Measurements from ENCODE around the gene ERG. TPM values are rescaled to one million over a fixed set of nuclear protein-coding genes. Genes with fewer than 3 reads are reported as not detected.

ERG gene
- total and polyA plus RNA-seq, 4 donors, result 3.3 to 6.0 (median 4.1) TPM

DNA sequence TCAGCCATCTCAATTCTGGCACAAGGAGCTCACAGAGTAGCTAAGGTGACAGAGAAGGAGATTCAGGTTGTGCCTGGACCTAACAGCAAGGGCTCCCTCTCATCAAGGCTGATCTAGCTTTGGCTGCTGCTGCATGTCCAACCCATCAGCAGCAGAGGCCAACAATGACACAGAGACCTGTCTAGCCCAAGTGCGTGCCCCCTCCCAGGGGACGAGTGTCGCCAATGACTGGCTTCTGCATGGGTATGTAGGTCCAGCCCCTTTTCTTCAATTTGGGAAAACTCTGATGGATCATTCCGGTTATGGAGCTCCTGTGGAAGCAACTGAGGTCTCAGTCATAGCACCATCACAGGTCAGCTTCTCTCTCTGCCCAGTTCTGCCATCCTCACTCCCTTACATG is 158.1 kb downstream of the ERG start:
- Histone ChIP-seq H3K36me3 (ENCODE audit: control insufficient read depth in 4 of 4, insufficient read depth in 3 of 4, low read depth in 1 of 4, low read length in 3 of 4) (no peaks in the 10 kb centered on the region), H3K27me3 (ENCODE audit: control insufficient read depth in 4 of 4, insufficient read depth in 4 of 4, low read length in 3 of 4) (no peaks in the 10 kb centered on the region), H3K4me3 (ENCODE audit: low read depth in 1 of 3, low read length in 3 of 3) (no peak overlapping the region), H3K9ac (ENCODE audit: low read depth in 1 of 2, low read length in 2 of 2) (no peak overlapping the region), H3K9me3 (ENCODE audit: control insufficient read depth in 4 of 4, low read length in 3 of 4) (no peaks in the 10 kb centered on the region), H3K4me1 (ENCODE audit: control insufficient read depth in 4 of 4, insufficient read depth in 4 of 4, low read length in 3 of 4) (peaks cover 2 to 21% (median 13%) of the 10 kb centered on the region in 4 donors), H3K27ac (ENCODE audit: low read depth in 1 of 2, low read length in 2 of 2) (no peak overlapping the region)
- DNase-seq (ENCODE audit: low spot score), result no peak
- WGBS, result 93% methylated on average over 4 of the region's 4 CpGs
- no peak for TF ChIP-seq HNF4A (conservative IDR thresholded peaks at IDR 0.05)
- TF ChIP-seq, protein P1, sequence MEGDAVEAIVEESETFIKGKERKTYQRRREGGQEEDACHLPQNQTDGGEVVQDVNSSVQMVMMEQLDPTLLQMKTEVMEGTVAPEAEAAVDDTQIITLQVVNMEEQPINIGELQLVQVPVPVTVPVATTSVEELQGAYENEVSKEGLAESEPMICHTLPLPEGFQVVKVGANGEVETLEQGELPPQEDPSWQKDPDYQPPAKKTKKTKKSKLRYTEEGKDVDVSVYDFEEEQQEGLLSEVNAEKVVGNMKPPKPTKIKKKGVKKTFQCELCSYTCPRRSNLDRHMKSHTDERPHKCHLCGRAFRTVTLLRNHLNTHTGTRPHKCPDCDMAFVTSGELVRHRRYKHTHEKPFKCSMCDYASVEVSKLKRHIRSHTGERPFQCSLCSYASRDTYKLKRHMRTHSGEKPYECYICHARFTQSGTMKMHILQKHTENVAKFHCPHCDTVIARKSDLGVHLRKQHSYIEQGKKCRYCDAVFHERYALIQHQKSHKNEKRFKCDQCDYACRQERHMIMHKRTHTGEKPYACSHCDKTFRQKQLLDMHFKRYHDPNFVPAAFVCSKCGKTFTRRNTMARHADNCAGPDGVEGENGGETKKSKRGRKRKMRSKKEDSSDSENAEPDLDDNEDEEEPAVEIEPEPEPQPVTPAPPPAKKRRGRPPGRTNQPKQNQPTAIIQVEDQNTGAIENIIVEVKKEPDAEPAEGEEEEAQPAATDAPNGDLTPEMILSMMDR (IDR thresholded peaks at IDR 0.05; ENCODE audit: low read depth, low read length, missing input control), result no peak
- no peak for TF ChIP-seq NR2F2 (IDR thresholded peaks at IDR 0.05)
- no peak for TF ChIP-seq RAD21 (IDR thresholded peaks at IDR 0.05)
- TF ChIP-seq ZBTB33 (IDR thresholded peaks at IDR 0.05), result no peak
- no peak for TF ChIP-seq SP1 (IDR thresholded peaks at IDR 0.05)
- no peak for TF ChIP-seq JUND (IDR thresholded peaks at IDR 0.05)
- TF ChIP-seq FOXA1 (IDR thresholded peaks at IDR 0.05), result no peak
- TF ChIP-seq, protein P2, sequence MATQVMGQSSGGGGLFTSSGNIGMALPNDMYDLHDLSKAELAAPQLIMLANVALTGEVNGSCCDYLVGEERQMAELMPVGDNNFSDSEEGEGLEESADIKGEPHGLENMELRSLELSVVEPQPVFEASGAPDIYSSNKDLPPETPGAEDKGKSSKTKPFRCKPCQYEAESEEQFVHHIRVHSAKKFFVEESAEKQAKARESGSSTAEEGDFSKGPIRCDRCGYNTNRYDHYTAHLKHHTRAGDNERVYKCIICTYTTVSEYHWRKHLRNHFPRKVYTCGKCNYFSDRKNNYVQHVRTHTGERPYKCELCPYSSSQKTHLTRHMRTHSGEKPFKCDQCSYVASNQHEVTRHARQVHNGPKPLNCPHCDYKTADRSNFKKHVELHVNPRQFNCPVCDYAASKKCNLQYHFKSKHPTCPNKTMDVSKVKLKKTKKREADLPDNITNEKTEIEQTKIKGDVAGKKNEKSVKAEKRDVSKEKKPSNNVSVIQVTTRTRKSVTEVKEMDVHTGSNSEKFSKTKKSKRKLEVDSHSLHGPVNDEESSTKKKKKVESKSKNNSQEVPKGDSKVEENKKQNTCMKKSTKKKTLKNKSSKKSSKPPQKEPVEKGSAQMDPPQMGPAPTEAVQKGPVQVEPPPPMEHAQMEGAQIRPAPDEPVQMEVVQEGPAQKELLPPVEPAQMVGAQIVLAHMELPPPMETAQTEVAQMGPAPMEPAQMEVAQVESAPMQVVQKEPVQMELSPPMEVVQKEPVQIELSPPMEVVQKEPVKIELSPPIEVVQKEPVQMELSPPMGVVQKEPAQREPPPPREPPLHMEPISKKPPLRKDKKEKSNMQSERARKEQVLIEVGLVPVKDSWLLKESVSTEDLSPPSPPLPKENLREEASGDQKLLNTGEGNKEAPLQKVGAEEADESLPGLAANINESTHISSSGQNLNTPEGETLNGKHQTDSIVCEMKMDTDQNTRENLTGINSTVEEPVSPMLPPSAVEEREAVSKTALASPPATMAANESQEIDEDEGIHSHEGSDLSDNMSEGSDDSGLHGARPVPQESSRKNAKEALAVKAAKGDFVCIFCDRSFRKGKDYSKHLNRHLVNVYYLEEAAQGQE (IDR thresholded peaks at IDR 0.05), result no peak

GRCh38 chr21:38337793-38338192 is 160.5 kb downstream of the ERG start:
- 97% methylated on average over 5 of the region's 5 CpGs for WGBS
- TF ChIP-seq, protein P3, sequence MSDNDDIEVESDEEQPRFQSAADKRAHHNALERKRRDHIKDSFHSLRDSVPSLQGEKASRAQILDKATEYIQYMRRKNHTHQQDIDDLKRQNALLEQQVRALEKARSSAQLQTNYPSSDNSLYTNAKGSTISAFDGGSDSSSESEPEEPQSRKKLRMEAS (IDR thresholded peaks at IDR 0.05), result no peak
- TF ChIP-seq EGR1 (IDR thresholded peaks at IDR 0.05; ENCODE audit: low read depth in 2 of 2) (no peak), NR2F2 (IDR thresholded peaks at IDR 0.05) (no peak), YY1 (IDR thresholded peaks at IDR 0.05) (no peak)
- no peak overlapping the region for H3K4me3 ChIP-seq (ENCODE audit: low read depth in 1 of 3, low read length in 3 of 3)
- no peak for DNase-seq (ENCODE audit: low spot score)
- H3K27ac ChIP-seq (ENCODE audit: low read depth in 1 of 2, low read length in 2 of 2), result no peak overlapping the region
- no peaks in the 10 kb centered on the region for H3K36me3 ChIP-seq (ENCODE audit: control insufficient read depth in 4 of 4, insufficient read depth in 3 of 4, low read depth in 1 of 4, low read length in 3 of 4)
- H3K9ac ChIP-seq (ENCODE audit: low read depth in 1 of 2, low read length in 2 of 2), result no peak overlapping the region
- no peaks in the 10 kb centered on the region for H3K9me3 ChIP-seq (ENCODE audit: control insufficient read depth in 4 of 4, low read length in 3 of 4)
- H3K27me3 ChIP-seq (ENCODE audit: control insufficient read depth in 4 of 4, insufficient read depth in 4 of 4, low read length in 3 of 4), result no peaks in the 10 kb centered on the region
- peaks cover 0 to 27% (median 7%) of the 10 kb centered on the region in 4 donors for H3K4me1 ChIP-seq (ENCODE audit: control insufficient read depth in 4 of 4, insufficient read depth in 4 of 4, low read length in 3 of 4)
